Transverse colon (tissue), 4 donors: ENCODE data around the gene MYRF. TPM values are rescaled to one million over a fixed set of nuclear protein-coding genes. Genes with fewer than 3 reads are reported as not detected.

Experiments
- DNase-seq: peaks from one replicate; pipeline ENCODE4 v3.0.0-alpha.2; 2019
- H3K27ac ChIP-seq, 4 donors: fragments of 200-600 bp; sonication (generic); 2 replicates each; pipeline ENCODE4 v1.5.1; 2016 to 2018; ENCODE audit warnings: inconsistent platforms in 4 of 4
- H3K27me3 ChIP-seq: fragments of 200-600 bp; sonication (generic); 2 replicates; pipeline ENCODE4 v1.5.1; 2017; ENCODE audit warnings: inconsistent platforms
- H3K36me3 ChIP-seq, 4 donors: fragments of 200-600 bp; sonication (generic); 2 replicates each; pipeline ENCODE4 v1.5.1; 2017 to 2019; ENCODE audit warnings: inconsistent platforms in 4 of 4
- H3K4me1 ChIP-seq, 4 donors: fragments of 200-600 bp; sonication (generic); 2 replicates each; pipeline ENCODE4 v1.5.1; 2017 to 2020; ENCODE audit warnings: inconsistent platforms in 4 of 4
- H3K4me3 ChIP-seq, 4 donors: fragments of 200-600 bp; sonication (generic); 1 replicate in 1 of 4; 2 replicates in 3 of 4; pipeline versions ENCODE4 v1.5.1 to v1.6.1; 2017 to 2019; ENCODE audit warnings: inconsistent platforms in 4 of 4
- H3K9me3 ChIP-seq, 2 donors: fragments of 200-600 bp; sonication (generic); 2 replicates each; pipeline ENCODE4 v1.5.1; 2017 to 2019; ENCODE audit warnings: inconsistent platforms in 2 of 2
- EP300 ChIP-seq: sonication (generic); formaldehyde crosslinking; IDR thresholded peaks from one replicate; pipeline ENCODE4 v1.6.1; 2017; ENCODE audit warnings: antibody characterized with exemption, low read depth
- POLR2A ChIP-seq: fragments of 450-650 bp; IDR thresholded peaks from one replicate; pipeline ENCODE4 v1.6.1; 2016; ENCODE audit warnings: antibody characterized with exemption, mild to moderate bottlenecking, moderate library complexity
- POLR2AphosphoS5 ChIP-seq, 3 donors: sonication (generic); formaldehyde crosslinking; IDR thresholded peaks; one replicate each; pipeline ENCODE4 v1.6.1; 2016; ENCODE audit warnings: antibody characterized with exemption in 3 of 3
- WGBS, 2 donors: methylation state at CpG; one replicate each; pipeline ENCODE4 v1.1.5; 2018; ENCODE audit warnings: low coverage in 1 of 2; 5-methylcytosine and 5-hydroxymethylcytosine counted together
- in situ Hi-C, 4 donors: fragments of 200-750 bp; cut with MboI; loops; one replicate each; pipeline versions ENCODE4 v1.15.0 to v1.15.1; 2017; ENCODE audit warnings: low sequenced_read_pairs in 3 of 4, low pct_ligation_motif_present in 1 of 4, low pct_unique_long_range_greater_than_20kb in 1 of 4
- intact Hi-C: fragments of 100-400 bp; cut with DNase I; formaldehyde crosslinking; loops from one replicate; pipeline ENCODE4 v1.15.1; 2023; ENCODE audit warnings: low total_unique reads
- total RNA-seq, 4 donors: library from RNA; depleted of rRNA; stranded (reverse); fragments of >200 nt; gene quantifications; one replicate each; pipeline ENCODE4 v1.1.0, GENCODE V29; 2016
- TF ChIP-seq, protein P1 (sequence below), 5 experiments: fragments of 200-600 bp in 3 of 5; fragments of 450-650 bp in 2 of 5; sonication (generic) in 3 of 5; IDR thresholded peaks; 1 replicate in 2 of 5; 2 replicates in 3 of 5; pipeline ENCODE4 v1.5.1; 2016 to 2017; ENCODE audit warnings: antibody characterized with exemption in 5 of 5, inconsistent platforms in 3 of 5, mild to moderate bottlenecking in 2 of 5, moderate library complexity in 1 of 5

Gene MYRF
- total RNA-seq, 4 donors from 2014 or later, result 2.0 to 14.2 (median 10.7) TPM

DNA sequence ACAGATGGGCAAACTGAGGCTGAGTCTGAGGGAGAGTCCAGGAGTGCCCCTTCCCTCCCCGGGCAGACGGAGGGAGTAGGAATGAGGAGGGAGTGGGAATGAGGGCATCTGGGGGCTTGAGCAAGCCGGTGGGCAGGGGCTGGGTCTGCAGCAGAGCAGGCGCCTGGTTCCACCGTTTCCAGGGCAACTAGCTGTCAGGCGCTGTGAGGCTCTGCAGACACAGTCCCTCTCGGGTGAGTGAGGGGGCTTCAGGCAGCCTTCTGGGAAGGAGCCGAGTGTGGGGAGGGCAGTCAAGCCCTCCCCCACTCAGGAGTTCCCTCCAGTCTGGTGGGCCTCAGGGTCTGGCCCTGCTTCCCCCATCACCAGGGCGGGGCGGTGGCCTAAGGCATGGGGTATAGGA is 20.9 kb downstream of the MYRF start:
- no peaks in the 10 kb centered on the region for H3K27me3 ChIP-seq
- in situ Hi-C loops (no loop called here), intact Hi-C loops (no loop called here)
- no peak overlapping the region for H3K27ac ChIP-seq
- H3K4me1 ChIP-seq, result peaks cover 0 to 10% (median 0%) of the 10 kb centered on the region in 4 donors
- WGBS, 2 donors, result 82% methylated on average over 8 of the region's 10 CpGs; no CpG with 5 or more reads in 1 of the 2 donors
- no peaks in the 10 kb centered on the region for H3K9me3 ChIP-seq
- no peak for TF ChIP-seq EP300
- TF ChIP-seq POLR2AphosphoS5 (IDR thresholded peaks at IDR 0.05), result no peak
- TF ChIP-seq, protein P1, sequence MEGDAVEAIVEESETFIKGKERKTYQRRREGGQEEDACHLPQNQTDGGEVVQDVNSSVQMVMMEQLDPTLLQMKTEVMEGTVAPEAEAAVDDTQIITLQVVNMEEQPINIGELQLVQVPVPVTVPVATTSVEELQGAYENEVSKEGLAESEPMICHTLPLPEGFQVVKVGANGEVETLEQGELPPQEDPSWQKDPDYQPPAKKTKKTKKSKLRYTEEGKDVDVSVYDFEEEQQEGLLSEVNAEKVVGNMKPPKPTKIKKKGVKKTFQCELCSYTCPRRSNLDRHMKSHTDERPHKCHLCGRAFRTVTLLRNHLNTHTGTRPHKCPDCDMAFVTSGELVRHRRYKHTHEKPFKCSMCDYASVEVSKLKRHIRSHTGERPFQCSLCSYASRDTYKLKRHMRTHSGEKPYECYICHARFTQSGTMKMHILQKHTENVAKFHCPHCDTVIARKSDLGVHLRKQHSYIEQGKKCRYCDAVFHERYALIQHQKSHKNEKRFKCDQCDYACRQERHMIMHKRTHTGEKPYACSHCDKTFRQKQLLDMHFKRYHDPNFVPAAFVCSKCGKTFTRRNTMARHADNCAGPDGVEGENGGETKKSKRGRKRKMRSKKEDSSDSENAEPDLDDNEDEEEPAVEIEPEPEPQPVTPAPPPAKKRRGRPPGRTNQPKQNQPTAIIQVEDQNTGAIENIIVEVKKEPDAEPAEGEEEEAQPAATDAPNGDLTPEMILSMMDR (IDR thresholded peaks at IDR 0.05), result no peak
- no peak for TF ChIP-seq POLR2A
- no peaks in the 10 kb centered on the region for H3K36me3 ChIP-seq
- no peak overlapping the region for H3K4me3 ChIP-seq
- no peak for DNase-seq

GRCh38 chr11:61773809-61774208 is 21.4 kb downstream of the MYRF start:
- Histone ChIP-seq H3K27me3 (no peaks in the 10 kb centered on the region), H3K4me3 (no peak overlapping the region), H3K36me3 (no peaks in the 10 kb centered on the region), H3K4me1 (peaks cover 0 to 10% (median 0%) of the 10 kb centered on the region in 4 donors), H3K9me3 (no peaks in the 10 kb centered on the region), H3K27ac (no peak overlapping the region)
- TF ChIP-seq, protein P1 (IDR thresholded peaks at IDR 0.05), result no peak
- TF ChIP-seq EP300 (no peak), POLR2A (no peak), POLR2AphosphoS5 (IDR thresholded peaks at IDR 0.05) (no peak)
- intact Hi-C loops, result no loop called here
- DNase-seq, result no peak
- WGBS, 2 donors, result 83% methylated on average over 18 of the region's 18 CpGs; no CpG with 5 or more reads in 1 of the 2 donors
- in situ Hi-C loops, result no loop called here

GRCh38 chr11:61774411-61774810 is 22.0 kb downstream of the MYRF start:
- Histone ChIP-seq H3K27ac (no peak overlapping the region), H3K9me3 (no peaks in the 10 kb centered on the region), H3K4me3 (no peak overlapping the region), H3K27me3 (no peaks in the 10 kb centered on the region), H3K4me1 (peaks cover 0 to 10% (median 0%) of the 10 kb centered on the region in 4 donors), H3K36me3 (no peaks in the 10 kb centered on the region)
- in situ Hi-C loops (no loop called here), intact Hi-C loops (no loop called here)
- TF ChIP-seq, protein P1 (IDR thresholded peaks at IDR 0.05), result no peak
- TF ChIP-seq POLR2AphosphoS5 (IDR thresholded peaks at IDR 0.05), result no peak
- no peak for TF ChIP-seq EP300
- TF ChIP-seq POLR2A, result no peak
- DNase-seq, result no peak
- WGBS, 2 donors, result 85 to 90% methylated on average over 3 to 12 of the region's 12 CpGs

DNA sequence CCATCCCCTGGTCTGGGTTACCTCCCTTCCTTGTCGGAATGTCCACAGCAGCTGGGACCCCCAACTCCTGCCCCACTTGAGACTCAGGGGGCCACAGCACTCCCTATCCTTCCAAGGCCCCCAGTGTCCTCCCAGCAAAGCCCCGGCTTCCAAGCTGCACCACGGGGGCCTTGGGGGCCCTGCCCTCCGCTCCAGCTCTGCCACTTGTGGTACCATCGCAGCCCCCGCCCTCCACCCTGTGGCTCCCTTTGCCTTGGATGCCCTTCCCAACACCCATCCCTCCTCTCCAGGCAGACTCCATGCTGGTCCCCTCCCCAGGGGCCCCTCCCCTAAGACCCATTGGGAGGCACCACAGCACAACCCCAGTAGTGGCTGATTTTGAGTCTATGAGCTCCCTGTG is 22.7 kb downstream of the MYRF start:
- no peak overlapping the region for H3K4me3 ChIP-seq
- WGBS, 2 donors, result 94% methylated on average over 6 of the region's 6 CpGs; no CpG with 5 or more reads in 1 of the 2 donors
- intact Hi-C loops (no loop called here), in situ Hi-C loops (loop anchor here in 2 of 4 donors (25.0 kb wide), 1 partner anchor 337 kb away; the partner anchor contains the start of gene INCENP (in 2 of the 2))
- TF ChIP-seq EP300, result no peak
- TF ChIP-seq POLR2AphosphoS5 (IDR thresholded peaks at IDR 0.05), result no peak
- no peak for TF ChIP-seq POLR2A
- TF ChIP-seq, protein P1 (IDR thresholded peaks at IDR 0.05), result no peak
- no peak overlapping the region for H3K27ac ChIP-seq
- no peak for DNase-seq
- H3K4me1 ChIP-seq, result peaks cover 0 to 7% (median 0%) of the 10 kb centered on the region in 4 donors
- H3K27me3 ChIP-seq, result no peaks in the 10 kb centered on the region
- no peaks in the 10 kb centered on the region for H3K36me3 ChIP-seq
- no peaks in the 10 kb centered on the region for H3K9me3 ChIP-seq
